Measurements from ENCODE around the gene CREB3L4. TPM values are rescaled to one million over a fixed set of nuclear protein-coding genes. Genes with fewer than 3 reads are reported as not detected.

Gene CREB3L4
- total RNA-seq, 1 donor from 2014 or later = 12.0 TPM

GRCh38 chr1:153937331-153937730 is 30.4 kb upstream of the CREB3L4 start:
- no peak for DNase-seq

DNA sequence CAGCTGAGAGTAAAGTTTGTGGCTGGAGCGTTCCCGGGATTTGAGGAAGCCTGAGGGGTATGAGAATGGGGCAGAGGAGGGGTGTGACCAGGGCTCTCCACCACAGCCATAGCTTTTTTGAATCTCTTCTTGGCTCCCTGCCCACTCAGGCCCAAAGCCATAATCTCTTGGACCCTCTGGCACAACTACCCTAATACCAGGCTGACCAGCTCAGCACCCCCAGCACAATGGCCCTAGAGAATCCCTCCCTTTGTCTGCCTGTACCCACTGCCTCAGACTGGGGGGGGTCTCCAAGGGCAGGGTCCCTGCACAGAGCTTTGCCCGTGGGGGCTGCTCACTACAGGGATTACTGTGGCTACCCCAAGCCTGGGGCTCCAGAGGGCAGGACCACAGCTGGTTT is 28.7 kb upstream of the CREB3L4 start:
- no peak for DNase-seq

DNA sequence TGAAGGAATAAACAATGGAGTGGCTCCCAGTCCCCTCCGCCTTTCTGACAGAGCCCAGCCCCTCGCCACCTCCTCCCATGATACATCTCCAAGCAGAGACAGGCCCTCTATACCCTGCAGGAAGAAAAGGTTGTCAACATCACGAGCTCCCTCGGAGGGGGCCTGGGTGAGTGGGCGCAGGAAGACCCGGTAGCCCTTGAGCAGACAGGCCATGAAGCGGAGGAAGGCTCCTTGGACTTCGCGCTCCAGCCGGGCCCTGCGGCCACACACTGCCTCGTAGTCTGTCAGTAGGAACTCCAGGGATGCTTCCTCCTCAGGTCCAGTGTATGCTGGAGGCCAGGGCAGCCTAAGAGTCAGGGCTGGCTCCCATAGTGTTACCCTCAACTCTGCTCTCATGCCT is 28.2 kb upstream of the CREB3L4 start:
- DNase-seq = no peak

DNA sequence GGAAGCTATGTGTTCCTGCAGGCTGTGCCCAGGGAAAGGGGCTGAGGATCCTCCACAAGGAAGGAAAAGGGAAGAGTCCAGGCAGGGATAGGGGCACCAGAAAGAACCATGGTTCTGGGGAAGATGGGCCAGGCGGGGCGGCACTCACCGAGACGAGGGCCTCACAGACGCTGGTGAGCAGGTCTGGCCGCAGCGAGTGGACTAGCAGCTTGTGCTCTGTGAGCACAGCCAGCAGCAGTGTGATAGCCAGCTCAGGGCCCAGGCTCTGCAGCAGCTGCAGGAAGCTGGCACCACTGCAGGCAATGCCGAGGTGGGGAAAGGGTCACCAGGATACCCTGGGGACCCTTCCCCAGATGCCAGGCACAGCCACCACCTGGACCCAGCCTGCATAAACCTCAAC is 26.9 kb upstream of the CREB3L4 start:
- no peak for DNase-seq

DNA sequence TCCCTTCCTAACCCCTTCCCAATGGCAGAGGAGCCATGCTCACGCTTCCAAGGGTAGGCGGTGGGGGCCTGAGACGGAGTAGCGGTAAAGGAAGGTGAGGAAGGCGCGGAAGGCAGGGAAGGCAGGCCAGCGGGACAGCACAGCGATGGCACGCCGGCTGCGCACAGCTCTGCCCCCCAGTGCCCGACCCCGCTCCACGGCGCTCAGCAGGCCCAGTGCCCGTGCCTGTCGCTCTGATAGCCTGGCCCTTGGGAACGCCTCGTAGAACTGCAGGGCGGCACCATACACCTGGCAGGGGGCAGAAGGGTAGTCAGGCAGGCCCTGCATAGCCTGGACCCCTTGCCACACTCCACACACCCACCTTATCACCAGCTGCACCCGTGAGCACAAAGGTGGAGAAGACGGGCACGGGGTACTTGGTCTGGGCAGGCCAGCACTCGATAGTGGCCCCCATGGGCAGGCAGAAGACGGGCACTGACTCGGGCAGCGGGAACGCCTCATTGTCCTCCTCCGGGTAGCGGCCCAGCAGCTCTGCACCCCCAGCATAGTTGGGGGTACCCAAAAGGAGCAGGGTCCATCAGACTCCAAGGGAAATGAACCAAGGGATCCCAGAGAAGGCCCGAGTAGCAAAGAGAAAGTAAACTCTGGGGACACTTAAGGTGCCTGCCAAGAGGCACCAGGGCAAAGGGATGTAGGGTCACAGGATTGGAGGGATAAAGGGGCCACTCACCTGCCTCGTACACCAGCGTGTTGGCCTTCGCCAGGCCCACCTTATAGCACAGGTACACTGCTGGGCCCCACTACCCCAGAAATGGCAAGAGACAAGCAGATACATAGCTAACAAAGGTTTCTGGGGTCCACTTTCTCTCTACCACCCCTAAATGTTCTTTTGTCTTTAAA is 25.6 kb upstream of the CREB3L4 start:
- no peak for DNase-seq

DNA sequence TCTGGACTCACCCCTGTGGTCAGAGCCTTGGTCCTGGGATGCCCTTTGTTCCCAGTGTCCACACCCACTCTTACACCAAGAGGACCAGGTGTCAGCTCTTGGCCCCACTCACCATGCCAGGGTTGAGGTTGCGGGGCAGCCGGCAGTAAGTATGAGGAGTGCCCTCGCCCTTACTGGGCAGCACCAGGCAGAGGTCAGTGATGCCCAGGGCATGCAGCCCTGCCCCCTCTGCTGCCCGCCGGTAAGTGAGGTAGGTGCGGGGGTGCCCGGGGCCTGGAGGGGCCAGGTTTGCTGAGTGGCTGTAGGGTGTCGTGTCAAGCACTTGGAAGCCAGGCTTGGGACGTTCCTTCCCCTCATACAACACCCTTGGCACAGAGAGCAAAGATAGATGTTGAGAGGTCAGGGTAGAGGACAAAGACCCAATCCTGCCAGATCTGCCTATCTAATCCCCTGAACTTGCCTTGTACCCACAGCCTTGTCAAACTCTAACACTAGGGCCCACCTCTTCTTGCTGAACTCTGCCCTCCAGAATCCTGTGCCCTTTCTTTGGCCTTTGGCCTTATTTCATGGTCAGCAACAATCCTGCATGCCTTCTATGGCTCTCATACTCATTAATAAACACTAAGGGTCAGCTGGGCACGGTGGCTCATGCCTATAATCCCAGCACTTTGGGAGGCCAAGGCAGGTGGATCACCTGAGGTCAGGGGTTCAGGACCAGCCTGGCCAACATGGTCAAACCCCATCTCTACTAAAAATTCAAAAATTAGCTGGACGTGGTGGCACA is 24.7 kb upstream of the CREB3L4 start:
- no peak for DNase-seq

DNA sequence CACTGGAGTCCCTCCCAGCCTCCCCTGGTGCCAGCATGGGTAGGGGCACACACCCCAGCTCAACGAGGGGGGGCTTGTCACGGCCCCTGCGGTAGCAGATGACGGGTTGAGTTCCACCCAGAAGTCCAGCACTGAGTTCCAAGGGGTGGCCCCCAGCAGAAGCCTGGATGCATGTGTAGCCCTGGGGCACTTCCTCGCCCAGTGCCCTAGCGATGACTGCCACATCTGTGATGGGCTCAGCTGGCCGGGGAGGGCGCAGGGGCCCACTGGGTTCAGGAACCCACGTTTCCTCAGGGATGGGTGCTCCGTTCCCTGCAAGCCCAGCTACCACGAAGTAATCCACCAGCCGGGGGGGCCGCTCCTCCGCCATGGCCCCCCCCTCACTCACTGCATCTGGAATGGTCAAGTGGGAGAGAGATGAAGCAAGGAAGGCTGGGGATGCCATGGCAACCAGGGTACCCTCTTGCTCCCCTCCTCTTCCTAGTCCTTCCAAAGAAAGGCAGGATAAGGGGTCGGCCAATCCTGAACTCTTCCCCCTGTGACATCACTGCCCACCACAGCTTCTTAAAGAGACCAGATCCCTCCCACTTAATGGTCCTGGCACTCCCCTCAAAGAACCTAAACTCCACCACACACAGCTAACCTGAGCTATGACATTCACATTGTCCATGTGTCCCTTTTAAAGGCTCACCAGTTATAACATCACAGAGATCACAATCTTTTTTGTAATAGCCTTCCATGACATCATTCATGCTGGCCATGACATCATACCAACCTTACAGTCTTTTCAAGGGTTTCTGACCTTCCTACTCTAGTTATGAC is 23.5 kb upstream of the CREB3L4 start:
- no peak for DNase-seq

GRCh38 chr1:153944827-153945117 is 22.9 kb upstream of the CREB3L4 start:
- no peak for DNase-seq

DNA sequence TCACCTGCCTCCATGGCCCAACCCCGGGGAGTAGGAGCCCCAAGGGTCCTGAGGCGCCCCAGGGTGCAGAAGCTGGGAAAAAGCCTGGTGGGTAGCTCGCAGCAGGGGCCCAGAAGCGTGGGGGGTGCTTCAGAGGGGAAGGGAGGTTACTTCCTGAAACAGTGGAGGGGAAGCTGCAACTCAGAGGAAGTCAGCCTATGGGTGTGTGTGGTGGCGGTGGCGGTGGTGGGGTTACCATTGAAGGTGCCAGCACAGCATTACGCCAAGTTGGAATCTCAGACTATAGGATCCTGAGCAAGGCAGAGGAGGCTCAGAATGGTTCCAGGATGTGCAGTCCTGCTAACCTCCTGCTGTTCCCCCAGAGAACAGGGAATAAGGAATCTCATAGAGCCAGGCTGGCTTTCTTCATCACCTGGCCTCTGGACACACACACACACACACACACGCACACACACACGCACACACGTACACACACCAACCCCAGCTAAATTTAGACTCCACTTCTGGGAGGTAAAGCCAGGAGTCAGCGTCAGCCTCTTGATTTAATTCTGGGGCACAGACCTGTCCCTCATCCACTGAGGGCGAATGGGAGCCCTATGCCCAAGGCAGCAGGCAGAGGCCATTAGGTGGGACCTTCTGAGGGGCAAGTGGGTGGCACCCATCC is 22.4 kb upstream of the CREB3L4 start:
- peak; percentile 61 for DNase-seq

DNA sequence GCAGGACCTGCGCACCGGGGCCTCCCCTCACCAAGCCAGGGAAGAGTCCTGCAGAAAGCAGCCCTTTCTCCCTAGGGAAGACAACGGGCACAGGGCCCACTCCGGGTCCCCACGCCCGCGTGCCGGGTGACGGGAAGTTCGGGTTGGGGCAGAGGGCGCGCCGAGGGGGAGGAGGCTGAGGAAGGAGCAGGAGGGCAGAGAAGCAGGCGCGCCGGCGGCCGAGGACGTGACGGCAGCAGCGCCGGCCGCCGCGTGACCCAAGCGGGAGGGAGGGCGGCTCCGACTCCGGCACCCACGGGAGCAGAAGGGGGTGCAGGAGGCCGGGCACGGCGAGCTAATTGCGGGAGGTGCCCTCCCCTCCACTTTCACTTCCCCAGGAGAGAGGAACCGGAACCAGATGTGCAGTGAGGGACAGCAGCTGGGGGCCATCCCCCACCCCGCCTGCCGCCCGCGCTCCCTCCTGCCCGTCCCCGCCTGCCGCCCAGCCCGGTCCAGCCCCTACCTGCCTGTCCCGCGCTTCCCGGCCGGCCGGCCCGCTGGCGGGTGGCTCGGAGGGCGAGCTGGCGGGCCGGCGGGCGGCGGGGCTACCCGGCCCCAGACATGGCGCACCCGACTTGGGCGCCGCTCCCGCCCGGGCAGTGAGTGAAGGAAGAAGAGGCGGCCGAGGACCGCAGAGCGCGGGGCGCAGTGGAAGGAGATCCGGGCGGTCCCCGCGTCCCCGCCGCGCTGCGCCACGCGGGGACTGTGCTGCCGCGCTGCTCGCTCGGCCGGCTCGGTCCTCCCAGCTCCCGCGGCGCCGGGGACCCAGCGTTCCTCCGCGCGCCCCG is 21.7 kb upstream of the CREB3L4 start:
- peak; percentile 69 for DNase-seq

GRCh38 chr1:153946622-153947241 is 21.0 kb upstream of the CREB3L4 start, which contains the start of gene DENND4B:
Gene DENND4B (minus strand): TSS chr1:153946718. CDS start chr1:153944374, 2,344 bp downstream.
- peak; percentile 90 for DNase-seq

DNA sequence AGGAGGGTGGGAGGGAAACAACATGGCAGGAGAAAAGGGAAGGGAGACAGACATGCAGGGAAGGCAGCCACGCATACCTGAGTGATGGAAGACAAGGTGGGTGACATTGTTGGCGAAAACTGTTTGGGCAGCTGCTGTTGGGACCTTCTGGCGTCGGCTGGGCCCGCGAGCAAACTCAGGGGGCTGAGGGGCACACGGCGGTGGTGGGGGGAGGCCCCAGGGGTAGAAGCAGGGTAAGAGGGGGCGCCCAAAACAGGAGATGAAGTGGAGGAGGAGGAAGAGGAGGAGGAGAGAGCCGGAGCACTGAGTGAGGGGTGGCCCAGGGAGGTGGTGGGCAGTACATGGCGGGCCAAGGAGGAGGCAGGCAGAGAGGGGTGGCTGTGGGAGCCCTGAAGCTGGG is 16.5 kb upstream of the CREB3L4 start:
- no peak for DNase-seq

DNA sequence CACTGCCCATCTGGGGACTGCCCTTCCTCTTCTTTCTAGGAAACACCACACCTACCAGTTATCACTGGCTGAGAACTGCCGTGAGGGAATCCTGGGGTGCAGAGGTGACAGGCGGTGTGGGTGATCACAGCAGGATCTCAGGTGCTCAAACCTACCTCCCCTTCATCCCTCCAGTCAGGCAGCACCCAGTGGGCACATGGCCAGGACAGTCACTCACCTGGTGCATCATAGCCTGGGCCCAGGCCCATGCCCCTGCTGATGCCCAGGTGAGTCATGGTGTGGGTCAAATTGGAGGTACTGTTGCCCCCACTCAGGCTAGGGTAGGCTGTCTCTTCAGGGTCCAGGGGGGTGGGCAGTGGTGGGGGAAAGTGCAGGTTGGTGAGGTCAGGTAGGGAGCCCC is 15.9 kb upstream of the CREB3L4 start:
- no peak for DNase-seq

GRCh38 chr1:153953859-153954365 is 13.8 kb upstream of the CREB3L4 start:
- no peak for DNase-seq

- DNase-seq = no peak
Measured at GRCh38 chr1:153954826-153955225, 12.9 kb upstream of the CREB3L4 start.

GRCh38 chr1:153956997-153957715 is 10.5 kb upstream of the CREB3L4 start:
- DNase-seq = no peak

GRCh38 chr1:153957744-153958110 is 10.0 kb upstream of the CREB3L4 start:
- no peak for DNase-seq

GRCh38 chr1:153958111-153958960 is 9.4 kb upstream of the CREB3L4 start, which contains the start of gene CRTC2:
Gene CRTC2 (minus strand): TSS chr1:153958612. CDS start chr1:153958497, 115 bp downstream.
- peak; percentile 100 for DNase-seq

DNA sequence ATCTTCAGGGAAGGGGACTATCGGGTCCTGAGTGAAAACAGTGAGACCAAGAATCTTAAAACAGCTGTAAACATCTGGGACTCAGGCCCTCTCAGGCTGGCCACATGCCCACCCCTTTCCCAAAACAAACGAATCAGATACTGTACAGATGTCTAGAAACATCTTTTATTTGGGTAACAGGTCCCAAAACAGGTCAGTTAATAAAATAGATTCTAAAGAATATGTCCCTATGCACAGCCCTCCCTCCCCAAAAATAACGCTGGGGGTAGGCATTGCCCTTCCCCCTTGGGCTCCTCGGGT is 8.8 kb upstream of the CREB3L4 start:
- no peak for DNase-seq
